ENCODE measurements around the gene HS3ST3A1.
A peak's percentile ranks its signal among the peaks of the same experiment; 100 is the strongest.

Gene HS3ST3A1

DNA sequence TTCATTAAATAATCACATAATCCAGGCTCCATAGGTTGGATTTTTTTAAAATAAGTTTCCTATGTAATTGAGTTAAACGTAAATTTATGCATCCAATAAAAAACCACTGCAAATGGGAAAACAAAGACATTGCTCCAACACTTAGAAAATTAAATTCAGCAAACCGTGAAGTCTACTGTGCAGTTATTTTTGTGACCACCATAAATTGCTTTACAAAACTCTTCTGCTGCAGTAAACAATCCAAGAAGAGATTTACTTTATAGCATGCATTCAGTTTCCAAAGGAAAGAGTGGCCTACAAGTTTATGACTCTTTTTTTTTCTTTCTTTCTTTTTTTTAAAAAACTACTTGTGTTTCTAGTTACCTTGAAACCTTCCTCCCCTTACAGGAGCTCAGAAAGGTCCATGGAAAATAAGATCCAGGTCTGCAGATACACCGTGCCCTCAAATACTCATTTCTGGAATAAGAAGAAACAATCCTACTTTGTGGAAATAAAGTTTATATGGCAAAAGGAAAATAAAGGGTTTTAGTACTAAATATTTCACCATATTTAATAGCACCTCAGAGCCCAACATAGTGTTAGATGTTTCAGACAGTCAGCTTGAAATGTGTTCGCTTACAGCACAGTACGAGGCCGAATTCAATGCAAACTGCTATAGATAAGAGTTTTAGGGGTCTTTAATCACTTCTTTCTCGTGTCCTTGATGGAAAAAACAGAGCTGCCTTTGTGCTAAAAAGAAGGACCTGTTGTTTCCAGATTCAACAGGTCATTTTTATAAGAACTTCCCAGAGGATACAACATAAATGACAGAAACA, 3.2 kb downstream of the HS3ST3A1 start:
- DNase-seq (ENCODE audit: low read depth): no peak

DNA sequence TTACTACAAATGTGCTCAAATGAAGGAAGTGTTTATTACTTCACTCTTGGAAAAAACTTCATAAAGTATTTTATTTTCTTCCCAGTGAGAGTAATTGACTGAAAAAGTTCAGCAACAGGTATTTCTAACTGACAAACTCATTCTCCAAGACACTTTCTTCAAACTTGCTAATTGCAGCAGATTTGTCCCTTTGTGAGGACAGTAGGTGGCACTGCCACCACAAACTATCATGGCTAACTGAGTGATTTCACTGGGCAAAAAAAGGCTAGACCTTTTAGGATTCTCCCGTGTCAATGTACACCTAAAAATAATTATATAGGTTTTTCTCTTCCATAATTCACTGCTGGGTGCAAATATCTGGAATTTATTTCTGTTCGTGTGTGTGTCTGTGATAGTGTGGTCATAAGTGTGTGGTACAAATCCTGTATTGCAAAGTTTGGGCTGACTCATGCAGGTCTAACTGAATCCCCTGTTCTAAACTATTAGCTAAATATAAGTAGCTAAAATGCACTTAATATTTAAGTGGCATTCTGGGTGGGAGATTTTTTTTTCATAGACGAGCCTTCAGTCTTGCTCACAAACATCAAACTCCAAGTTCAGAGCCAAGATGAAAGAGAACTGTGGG, 3.9 kb downstream of the HS3ST3A1 start:
- DNase-seq (ENCODE audit: low read depth): peak; percentile 66

DNA sequence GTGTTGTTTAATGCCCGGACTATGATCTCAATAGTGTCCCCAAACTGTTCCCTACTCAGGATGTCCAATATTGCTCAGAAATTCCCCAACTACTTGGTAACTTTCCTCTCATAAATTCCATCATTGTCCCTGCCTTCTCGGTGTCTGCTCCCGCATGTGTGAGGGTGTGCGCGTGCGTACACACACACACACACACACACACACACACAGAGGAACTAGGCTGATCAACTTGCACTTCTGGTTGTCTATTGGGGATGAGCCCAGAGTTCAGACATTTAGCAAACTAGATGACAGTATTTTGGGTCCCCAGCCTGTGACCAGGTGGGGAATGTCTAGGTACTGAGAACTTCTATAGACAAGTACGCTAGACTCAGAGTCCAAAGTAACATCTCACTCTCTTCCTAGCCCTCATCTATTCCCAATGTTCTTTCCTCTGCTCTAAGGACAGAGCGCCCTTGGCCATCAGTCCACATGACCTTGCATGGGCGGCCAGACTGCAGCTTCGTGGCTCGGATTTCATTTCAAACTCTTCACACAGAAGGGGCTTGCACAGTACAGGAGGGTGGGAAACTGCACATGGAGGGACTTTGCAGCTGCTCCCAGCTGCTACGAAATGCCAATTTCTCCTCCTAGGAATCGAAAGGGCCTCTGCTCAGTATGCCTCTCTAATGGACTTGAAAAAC, 5.3 kb downstream of the HS3ST3A1 start:
- no peak for DNase-seq (ENCODE audit: low read depth)

DNA sequence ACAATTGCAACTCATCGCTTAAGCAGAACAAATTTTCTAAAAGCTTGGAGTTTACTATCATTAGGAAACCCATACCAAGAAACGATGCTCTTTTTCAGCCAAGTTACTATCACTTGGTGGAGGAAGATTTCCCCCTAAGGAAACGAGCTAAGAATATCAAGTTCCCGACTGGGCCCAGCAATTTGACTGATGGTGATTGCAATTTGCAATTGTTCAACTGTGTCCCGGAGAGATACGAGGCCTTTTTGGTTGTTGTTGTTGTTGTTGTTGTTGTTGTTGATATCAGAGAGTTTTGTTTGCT, 6.2 kb downstream of the HS3ST3A1 start:
- no peak for DNase-seq (ENCODE audit: low read depth)

DNA sequence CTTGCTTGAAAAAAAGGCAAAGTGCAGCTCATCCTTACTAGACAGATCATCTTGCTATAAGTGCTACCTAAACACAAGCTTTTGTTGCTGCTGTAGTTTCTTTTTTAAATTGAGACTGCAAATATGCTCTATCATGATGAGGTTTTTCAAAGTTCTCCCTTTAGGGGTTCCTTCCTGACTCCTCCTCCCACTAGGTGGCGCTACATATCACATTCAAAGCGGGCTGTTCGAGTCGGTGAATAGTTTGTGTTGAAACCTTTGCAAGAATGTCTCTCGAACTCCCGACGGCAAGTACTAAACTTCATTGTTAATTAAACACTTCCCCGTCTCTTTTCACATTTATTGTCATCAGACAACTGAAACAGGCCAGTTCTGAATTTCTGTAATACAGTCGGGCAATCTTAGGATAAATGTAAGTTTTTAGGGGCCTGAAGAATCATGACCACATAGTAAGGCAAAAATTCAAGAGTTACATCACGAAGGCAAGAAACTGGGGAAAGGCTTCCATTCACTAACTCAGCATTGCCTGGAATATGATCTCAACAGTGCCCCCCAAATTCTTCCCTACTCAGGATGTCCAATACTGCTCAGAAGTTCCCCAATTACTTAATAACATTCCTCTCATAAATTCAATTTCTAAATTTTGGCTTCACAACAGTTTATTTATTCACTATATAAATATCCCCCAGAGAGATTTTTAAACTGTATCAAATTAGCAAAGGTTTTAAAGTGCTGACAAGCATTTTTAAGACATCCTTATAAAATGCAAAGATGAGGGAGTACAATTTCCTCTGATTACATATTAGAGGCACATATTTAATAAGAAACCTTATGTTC, 6.7 kb downstream of the HS3ST3A1 start:
- DNase-seq (ENCODE audit: low read depth): peak; percentile 89

DNA sequence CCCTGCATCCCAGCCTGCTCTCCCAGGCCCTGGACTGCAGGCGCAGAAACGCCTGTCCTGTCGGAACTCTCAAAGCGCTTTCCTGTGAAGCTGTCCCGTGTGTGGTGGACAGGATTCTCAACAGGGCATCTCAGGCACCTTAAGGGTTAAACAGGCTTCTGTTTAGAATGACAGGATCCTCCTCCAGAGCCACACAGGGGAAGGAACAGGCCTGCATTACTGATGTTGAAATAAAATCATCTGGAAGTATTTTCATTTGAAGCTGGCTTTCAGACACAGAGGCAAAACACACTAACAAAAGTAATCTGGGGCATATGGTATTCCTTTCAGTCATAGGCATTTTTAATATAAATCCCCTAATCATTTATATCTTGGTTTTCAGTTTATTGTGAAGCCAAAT, 7.4 kb downstream of the HS3ST3A1 start:
- no peak for DNase-seq (ENCODE audit: low read depth)

DNA sequence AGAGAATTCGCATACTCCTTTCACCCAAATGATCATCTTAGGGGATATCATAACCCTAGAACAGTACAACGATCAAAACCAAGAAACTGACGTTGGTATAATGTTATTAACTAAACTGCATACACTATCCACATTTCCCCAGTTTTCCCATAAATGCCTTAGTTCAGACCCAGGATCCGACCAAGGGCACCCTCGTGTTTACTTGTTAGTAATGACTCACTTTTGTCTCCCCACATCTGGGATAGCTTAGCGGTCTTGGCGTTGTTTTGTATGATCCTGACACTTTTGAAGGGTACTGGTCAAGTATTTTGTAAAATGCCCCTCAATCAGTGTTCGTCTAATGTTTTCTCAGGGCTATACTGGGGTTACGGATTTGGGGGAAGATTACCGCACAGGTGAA, 8.0 kb downstream of the HS3ST3A1 start:
- DNase-seq (ENCODE audit: low read depth): peak; percentile 79

DNA sequence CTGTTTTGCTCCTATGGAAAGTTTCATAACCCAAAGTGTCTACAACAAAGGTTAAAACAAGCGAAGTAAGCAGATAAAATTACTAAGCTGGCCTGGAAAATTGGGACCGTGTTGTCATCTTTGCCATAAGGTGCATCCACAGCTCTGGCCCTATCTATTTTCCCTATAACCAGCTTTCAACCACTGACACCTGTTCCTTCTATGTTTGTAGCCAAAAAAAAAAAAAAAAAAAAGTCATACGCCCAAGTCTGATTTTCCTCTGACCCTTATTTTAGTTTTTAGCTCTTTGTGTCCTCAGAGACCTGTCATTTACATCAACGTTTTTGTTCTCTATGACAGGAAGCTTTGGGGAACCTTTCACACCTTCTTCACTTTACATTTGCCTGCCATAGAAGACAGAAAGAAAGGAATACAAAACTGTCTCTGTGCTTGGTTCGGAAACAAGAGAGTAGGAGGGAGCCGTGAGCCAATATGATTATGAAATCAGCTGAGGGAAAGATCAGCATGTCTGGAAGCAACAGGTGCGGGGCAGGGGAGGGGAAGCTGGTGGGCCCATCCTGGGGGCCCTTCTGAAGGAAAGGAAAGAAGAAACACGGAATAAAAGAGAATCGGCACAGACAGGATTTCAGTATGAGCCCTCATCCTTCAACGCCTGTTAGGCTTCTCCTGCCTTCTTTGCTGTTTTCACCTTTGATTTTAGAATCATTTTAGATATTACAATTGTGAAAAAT, 8.5 kb downstream of the HS3ST3A1 start:
- no peak for DNase-seq (ENCODE audit: low read depth)

DNA sequence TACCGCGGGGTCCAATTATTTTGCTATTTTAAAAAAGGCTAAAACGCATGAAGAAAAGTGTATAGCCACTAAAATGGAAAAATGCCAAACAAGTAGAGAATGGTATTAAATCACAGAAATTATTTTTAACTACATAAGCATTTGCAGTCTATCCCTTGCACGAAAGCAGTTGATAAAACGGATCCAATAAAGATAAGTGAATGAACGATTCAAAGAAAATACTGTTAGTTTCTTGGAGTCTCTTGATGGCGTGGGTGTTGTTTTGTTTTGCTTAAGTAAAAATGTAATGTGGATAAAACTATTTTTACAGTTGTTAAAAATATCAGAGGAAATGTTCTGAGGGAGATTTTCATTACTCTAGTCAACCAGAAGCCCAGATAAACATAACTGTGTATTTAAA, 9.3 kb downstream of the HS3ST3A1 start:
- DNase-seq (ENCODE audit: low read depth): no peak

DNA sequence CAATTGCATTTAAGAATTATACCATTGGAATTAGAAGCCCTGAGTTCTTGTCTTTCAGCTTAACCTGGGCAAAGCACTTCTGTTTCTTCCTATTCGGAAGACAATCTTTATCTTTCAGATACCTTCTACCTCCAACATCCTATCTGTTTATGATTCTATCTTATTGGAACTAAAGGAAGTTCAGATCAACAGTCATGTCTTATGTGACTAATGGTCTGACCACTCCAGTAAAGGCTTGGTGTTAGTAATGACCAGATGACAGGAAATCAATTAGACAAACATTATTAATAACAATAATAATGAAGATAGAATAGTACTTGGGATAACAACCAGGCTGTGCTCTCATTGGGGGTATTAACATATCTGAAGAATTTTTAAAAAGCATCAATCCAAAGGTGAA, 11.3 kb downstream of the HS3ST3A1 start:
- DNase-seq (ENCODE audit: low read depth): peak; percentile 67

DNA sequence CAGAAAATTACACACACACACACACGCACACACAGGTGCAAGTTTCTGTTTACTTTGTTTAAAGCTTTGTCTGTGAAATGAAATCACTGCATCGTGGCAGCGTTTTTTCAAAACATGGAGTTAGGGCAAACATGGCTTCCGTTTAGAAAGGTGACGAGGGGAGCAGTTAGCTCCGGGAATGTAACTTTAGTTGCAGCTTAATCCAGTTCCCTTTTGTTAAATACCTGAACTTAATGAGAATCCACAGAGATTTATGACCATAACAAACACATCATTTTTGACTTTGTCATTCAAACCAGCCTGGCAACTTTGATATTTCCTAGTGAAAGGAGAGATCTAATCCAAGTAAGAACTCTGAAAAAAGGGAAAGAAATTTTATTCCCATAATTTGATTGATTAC, 12.1 kb downstream of the HS3ST3A1 start:
- DNase-seq (ENCODE audit: low read depth): no peak

DNA sequence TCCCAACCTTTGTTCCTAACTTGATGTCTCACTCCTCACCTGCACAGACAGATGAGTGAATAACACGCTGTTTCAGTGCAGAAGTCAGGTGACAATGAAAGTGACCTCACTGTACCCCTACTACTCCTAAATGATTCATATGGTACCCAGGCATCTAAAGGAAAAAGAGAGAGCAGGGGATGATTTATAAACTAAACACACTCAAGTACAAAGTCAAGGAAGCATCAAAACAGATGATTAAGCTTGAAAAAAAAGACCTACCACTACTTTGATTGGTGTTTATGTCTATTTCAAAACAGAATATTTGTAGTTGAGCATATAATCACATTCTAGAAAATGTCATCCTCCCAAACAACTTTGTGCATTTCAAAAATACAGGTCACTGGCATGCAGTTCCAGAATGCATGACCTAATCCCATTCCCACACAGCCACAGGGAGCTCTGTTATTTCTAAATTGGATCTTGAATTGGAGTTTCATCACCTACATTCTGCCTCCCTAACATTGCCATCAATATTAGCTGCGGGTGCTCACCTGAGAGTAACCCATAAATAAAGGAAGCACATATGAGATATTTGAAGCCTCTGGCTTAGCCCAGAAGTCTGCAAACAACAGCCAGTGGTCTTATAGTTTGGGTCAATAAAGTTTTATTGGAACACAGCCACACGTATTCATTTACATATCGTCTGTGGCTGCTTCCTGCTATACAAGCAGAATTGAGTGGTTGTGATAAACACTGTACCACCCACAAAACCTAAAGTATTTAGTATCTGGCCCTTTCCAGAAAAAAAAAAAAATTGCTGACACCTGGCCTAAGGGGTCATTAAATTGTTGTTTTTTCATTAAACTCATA, 14.0 kb downstream of the HS3ST3A1 start:
- peak; percentile 23 for DNase-seq (ENCODE audit: low read depth)

DNA sequence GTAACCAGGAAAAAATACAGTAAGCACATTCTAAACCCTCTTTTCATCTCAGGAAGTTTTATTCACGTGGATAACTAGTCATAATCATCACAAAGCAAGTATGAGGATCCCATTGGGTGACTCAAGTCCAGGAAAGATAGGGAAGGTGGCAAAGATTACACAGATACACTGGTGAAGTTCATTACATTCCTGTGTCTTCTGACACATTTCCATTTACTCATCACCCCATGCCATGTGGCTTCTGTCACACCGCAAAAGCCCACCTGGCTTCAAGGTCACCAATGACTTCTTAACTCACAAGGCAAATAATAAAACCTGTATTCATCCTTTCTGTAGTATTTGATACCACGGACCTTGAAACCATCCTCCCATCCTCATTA, 17.0 kb downstream of the HS3ST3A1 start:
- peak; percentile 87 for DNase-seq (ENCODE audit: low read depth)

DNA sequence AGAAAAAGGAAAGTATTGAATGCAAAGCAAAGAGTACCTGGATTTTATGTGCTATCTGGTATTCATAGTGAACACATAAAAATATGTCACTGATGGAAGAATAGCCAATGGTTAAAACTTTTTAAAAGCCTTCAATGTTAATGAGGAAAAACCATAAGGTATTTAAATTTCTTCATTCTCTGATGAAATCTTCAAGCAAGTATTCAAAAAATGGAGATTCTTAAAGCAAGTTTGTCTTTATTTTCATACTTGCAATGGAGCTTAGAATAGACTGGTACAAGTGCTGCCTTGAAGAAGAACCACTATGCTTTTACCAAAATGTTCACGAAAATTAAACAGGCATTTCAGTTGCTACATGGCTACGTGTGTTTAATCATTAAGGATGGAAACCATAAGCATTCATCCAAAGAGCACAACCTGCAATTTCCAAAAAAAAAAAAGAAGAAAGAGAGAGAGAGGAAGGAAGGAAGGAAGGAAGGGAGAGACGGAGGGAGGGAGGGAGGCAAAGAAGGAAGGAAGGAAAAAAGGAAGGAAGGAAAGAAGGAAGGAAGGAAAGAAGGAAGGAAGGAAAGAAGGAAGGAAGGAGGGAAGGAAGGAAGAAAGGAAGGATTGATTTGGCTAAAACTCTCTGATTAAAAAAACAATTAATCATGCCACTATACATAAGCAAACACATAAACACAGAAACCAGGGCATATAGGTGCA, 17.6 kb downstream of the HS3ST3A1 start:
- no peak for DNase-seq (ENCODE audit: low read depth)

DNA sequence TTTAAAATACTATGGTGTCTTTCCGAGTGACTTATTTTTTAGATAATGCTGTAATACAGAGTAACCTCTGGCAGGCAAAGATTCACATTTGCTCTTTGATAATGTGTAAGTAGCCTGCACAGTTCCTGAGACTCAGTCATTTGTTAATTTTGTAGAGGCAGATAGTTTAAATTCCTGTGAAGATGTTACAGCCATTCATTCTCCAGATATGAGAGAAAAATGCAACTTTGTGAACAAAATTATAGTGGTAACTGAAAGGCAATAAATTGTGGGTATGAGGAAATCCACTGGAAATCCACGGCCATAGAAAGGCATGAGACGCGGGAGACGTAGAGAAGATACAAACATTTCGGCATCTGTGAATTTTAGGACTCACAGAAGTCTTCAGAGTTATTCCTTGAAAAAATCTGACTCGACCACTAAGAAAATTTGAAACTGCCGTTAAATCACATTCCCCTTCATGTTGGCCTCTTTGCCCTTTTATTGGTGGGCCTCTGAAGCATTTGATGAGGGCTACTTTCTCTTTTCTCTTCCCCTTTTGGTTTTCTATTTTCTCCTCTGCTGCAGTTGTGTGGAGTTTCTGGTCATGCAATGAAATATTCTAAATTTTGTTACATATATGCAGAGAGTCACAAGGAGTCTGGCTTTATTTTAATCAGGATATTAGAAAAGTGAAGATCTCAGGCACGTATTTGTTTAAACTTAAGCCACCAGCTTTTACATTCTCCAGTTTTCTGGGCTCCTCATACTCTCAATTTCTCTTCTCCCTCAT, 18.8 kb downstream of the HS3ST3A1 start:
- peak; percentile 38 for DNase-seq (ENCODE audit: low read depth)

DNA sequence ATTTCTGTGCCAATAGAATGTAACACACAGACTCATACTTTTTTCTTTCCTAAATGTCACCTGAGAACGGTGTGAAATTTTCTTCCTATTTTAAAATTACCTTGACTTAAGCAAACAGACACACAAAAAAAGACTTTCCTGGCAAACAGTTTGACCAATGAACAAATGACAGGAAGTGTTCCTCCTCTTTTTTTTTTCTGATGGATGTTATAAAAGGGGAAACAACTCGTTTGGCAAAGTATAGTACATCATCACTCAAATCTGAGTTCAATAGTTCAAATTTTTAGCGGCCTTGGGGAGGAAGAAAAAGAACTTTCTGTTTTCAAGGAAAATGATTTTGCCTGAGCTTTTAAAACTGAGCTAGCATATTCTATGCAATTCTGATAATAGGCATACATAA, 19.8 kb downstream of the HS3ST3A1 start:
- DNase-seq (ENCODE audit: low read depth): no peak

DNA sequence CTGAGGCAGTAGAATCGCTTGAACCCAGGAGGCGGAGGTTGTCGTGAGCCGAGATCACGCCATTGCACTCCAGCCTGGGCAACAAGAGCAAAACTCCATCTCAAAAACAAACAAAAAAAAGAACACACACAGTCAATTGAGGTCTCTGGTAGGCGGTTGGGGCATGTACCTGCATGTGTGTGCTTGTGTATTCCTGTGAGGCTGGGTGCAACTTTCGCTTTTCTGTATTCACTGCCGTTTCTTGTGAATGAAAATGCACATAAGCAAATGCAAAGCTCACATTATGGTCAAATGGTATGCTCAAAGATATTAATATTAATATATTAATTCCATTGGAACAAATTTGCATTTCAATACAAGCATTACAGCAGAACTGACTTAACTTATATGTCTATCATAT, 20.9 kb downstream of the HS3ST3A1 start:
- no peak for DNase-seq (ENCODE audit: low read depth)

DNA sequence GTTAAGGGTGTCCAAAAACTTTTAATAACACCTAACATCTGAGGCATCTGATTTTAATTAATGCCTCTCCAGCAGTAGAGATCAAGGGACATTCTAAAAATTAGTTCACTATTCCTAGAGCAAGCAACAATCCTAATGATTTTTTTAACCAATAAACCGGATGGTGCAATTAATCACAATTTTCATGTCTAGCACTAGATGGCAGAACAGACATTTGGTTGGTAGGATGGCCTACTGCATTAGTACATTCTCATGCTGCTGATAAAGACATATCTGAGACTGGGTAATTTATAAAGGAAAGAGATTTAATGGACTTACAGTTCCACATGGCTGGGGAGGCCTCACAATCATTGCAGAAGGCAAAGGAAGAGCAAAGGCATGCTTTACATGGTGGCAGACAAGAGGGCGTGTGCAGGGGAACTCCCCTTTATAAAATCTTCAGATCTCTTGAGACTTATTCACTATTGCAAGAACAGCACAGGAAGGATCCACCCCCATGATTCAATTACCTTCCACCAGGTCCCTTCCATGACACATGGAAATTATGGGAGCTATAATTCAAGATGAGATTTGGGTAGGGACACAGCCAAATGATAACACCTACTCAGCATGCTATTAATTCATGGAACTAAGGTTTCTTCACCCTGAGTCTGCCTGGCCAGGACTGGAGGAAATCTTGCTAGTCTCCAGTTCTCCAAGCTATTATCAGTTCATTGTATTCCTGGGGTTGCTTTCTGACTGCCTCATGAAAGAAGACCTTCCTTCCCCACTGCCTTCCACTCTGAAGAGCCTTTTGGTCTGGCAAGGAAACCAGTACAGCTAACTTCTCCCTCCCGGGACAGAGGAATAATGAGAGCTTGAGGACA, 24.8 kb downstream of the HS3ST3A1 start:
- peak; percentile 41 for DNase-seq (ENCODE audit: low read depth)
